NB4 (cell line): ENCODE results near the gene U2SURP.

Source experiments
- MYC ChIP-seq: IDR thresholded peaks from 2 replicates; pipeline ENCODE4 v1.6.1; 2011; ENCODE audit warnings: low read depth, low read length
- POLR2A ChIP-seq: IDR thresholded peaks from 2 replicates; pipeline ENCODE4 v1.6.1; 2011; ENCODE audit warnings: mild to moderate bottlenecking; ENCODE audit not compliant: insufficient read length; ENCODE audit errors: extremely low read depth
- TF ChIP-seq, protein P1 (sequence below): IDR thresholded peaks from one replicate; pipeline ENCODE4 v1.5.1; 2012; ENCODE audit warnings: low read depth, low read length
- TF ChIP-seq, protein P2 (sequence below): IDR thresholded peaks from 2 replicates; pipeline ENCODE4 v1.6.1; 2011; ENCODE audit warnings: low read depth, low read length

DNA sequence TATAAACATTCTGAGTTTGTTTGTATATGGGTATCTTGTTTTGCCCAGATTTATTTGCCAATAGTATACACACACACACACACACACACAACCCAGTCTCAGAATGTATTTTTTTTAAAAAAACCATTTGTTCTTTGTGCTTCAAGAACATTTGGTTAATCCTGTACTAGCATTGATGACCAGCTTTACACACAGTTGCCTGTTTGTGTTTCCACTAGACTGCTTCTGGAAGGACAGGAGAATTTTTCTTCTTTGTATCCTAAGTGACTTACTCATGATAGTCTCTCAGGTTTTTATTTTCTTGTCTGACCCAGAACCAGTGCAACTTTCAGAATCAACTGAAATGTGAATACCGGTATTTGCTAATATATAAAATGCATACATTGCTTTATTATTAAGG lies 40.5 kb downstream of the U2SURP start:
- TF ChIP-seq, protein P1, sequence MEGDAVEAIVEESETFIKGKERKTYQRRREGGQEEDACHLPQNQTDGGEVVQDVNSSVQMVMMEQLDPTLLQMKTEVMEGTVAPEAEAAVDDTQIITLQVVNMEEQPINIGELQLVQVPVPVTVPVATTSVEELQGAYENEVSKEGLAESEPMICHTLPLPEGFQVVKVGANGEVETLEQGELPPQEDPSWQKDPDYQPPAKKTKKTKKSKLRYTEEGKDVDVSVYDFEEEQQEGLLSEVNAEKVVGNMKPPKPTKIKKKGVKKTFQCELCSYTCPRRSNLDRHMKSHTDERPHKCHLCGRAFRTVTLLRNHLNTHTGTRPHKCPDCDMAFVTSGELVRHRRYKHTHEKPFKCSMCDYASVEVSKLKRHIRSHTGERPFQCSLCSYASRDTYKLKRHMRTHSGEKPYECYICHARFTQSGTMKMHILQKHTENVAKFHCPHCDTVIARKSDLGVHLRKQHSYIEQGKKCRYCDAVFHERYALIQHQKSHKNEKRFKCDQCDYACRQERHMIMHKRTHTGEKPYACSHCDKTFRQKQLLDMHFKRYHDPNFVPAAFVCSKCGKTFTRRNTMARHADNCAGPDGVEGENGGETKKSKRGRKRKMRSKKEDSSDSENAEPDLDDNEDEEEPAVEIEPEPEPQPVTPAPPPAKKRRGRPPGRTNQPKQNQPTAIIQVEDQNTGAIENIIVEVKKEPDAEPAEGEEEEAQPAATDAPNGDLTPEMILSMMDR = no peak
- no peak for TF ChIP-seq MYC
- no peak for TF ChIP-seq POLR2A
- TF ChIP-seq, protein P2, sequence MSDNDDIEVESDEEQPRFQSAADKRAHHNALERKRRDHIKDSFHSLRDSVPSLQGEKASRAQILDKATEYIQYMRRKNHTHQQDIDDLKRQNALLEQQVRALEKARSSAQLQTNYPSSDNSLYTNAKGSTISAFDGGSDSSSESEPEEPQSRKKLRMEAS = no peak
